Cardiac muscle cell (in vitro differentiated cells and primary cell): Measurements from ENCODE around the gene BEND7. TPM values are rescaled to one million over a fixed set of nuclear protein-coding genes. Genes with fewer than 3 reads are reported as not detected.
"Not testable (repeated sequence)": the region's sequence is repeated elsewhere in the genome, so short reads cannot be mapped to it uniquely, and the experiment has no call there.

Source experiments
- DNase-seq, 2 donors: peaks; one replicate each; pipeline versions ENCODE4 v3.0.0 to v3.0.0-alpha.2; 2010 to 2017; ENCODE audit warnings: low read depth in 1 of 2, low spot score in 1 of 2
- H3K27ac ChIP-seq: fragments of 200-600 bp; sonication (generic); 2 replicates; pipeline ENCODE4 v1.5.1; 2016
- H3K27me3 ChIP-seq: fragments of 200-600 bp; sonication (generic); 2 replicates; pipeline ENCODE4 v1.6.0; 2016; ENCODE audit warnings: control low read depth
- H3K36me3 ChIP-seq: fragments of 200-600 bp; sonication (generic); 2 replicates; pipeline ENCODE4 v1.5.1; 2016; ENCODE audit warnings: control low read depth
- H3K4me1 ChIP-seq: fragments of 200-600 bp; sonication (generic); 2 replicates; pipeline ENCODE4 v1.8.1; 2017; ENCODE audit warnings: low read depth, mild to moderate bottlenecking, mixed run types
- H3K4me3 ChIP-seq: fragments of 200-600 bp; sonication (generic); 2 replicates; pipeline ENCODE4 v1.5.1; 2016; ENCODE audit warnings: mild to moderate bottlenecking
- H3K9me3 ChIP-seq: fragments of 200-600 bp; sonication (generic); 2 replicates; pipeline ENCODE4 v1.5.1; 2017; ENCODE audit warnings: low read depth, mild to moderate bottlenecking, control low read depth
- CTCF ChIP-seq: IDR thresholded peaks from 2 replicates; pipeline ENCODE4 v1.5.1; 2012; ENCODE audit warnings: low read depth, mild to moderate bottlenecking, low read length
- polyA plus RNA-seq: library from polyadenylated mRNA; unstranded; fragments of >200 nt; fragmentation: Nextera tagmentation; extraction: Ambion mirVana; gene quantifications from 2 replicates; pipeline ENCODE4 v1.2.1, GENCODE V29; 2016
- total RNA-seq: library from RNA; depleted of rRNA; stranded (reverse); fragments of >200 nt; gene quantifications from 2 replicates; pipeline ENCODE4 v1.2.3, GENCODE V29; 2016

BEND7 gene
- total and polyA plus RNA-seq, 2 experiments from 2014 or later, result 10.7 to 10.8 TPM

GRCh38 chr10:13404791-13405190 is 124.0 kb downstream of the BEND7 start:
- DNase-seq, result no peak
- Histone ChIP-seq H3K4me1 (no peaks in the 10 kb centered on the region), H3K27me3 (no peaks in the 10 kb centered on the region), H3K4me3 (no peak overlapping the region), H3K9me3 (no peaks in the 10 kb centered on the region), H3K27ac (no peak overlapping the region), H3K36me3 (no peaks in the 10 kb centered on the region)
- no peak for TF ChIP-seq CTCF

- Histone ChIP-seq H3K9me3 (no peaks in the 10 kb centered on the region), H3K27ac (no peak overlapping the region), H3K4me3 (no peak overlapping the region), H3K4me1 (no peaks in the 10 kb centered on the region), H3K36me3 (no peaks in the 10 kb centered on the region), H3K27me3 (no peaks in the 10 kb centered on the region)
- no peak for TF ChIP-seq CTCF
- DNase-seq, result no peak
Measured at GRCh38 chr10:13404305-13404759, 124.5 kb downstream of the BEND7 start.

- not testable (repeated sequence) for DNase-seq, H3K4me1 ChIP-seq, H3K4me3 ChIP-seq, H3K36me3 ChIP-seq, H3K9me3 ChIP-seq, H3K27ac ChIP-seq, H3K27me3 ChIP-seq
Measured at GRCh38 chr10:13403426-13403825, 125.4 kb downstream of the BEND7 start.

GRCh38 chr10:13402021-13402420 is 126.8 kb downstream of the BEND7 start:
- no peak for TF ChIP-seq CTCF
- H3K9me3 ChIP-seq, result no peaks in the 10 kb centered on the region
- H3K27ac ChIP-seq, result no peak overlapping the region
- H3K27me3 ChIP-seq, result no peaks in the 10 kb centered on the region
- no peaks in the 10 kb centered on the region for H3K4me1 ChIP-seq
- no peak overlapping the region for H3K4me3 ChIP-seq
- no peak for DNase-seq
- no peaks in the 10 kb centered on the region for H3K36me3 ChIP-seq

GRCh38 chr10:13401142-13401541 is 127.7 kb downstream of the BEND7 start:
- no peak overlapping the region for H3K4me3 ChIP-seq
- no peaks in the 10 kb centered on the region for H3K4me1 ChIP-seq
- no peaks in the 10 kb centered on the region for H3K27me3 ChIP-seq
- no peak overlapping the region for H3K27ac ChIP-seq
- no peak for DNase-seq
- TF ChIP-seq CTCF, result no peak
- H3K36me3 ChIP-seq, result no peaks in the 10 kb centered on the region
- H3K9me3 ChIP-seq, result no peaks in the 10 kb centered on the region

GRCh38 chr10:13400196-13400965 is 128.4 kb downstream of the BEND7 start:
- Histone ChIP-seq H3K36me3 (no peaks in the 10 kb centered on the region), H3K27me3 (no peaks in the 10 kb centered on the region), H3K4me3 (no peak overlapping the region), H3K9me3 (no peaks in the 10 kb centered on the region), H3K4me1 (no peaks in the 10 kb centered on the region), H3K27ac (no peak overlapping the region)
- no peak for DNase-seq
- no peak for TF ChIP-seq CTCF
